Ascending aorta (tissue), 2 donors: Measurements from ENCODE around the gene FAM3C. TPM values are rescaled to one million over a fixed set of nuclear protein-coding genes. Genes with fewer than 3 reads are reported as not detected.

Experiments
- DNase-seq, 2 donors: peaks; one replicate each; pipeline ENCODE4 v3.0.0-alpha.2; 2019; ENCODE audit warnings: low spot score in 2 of 2
- H3K27ac ChIP-seq, 2 donors: fragments of 200-600 bp; sonication (generic); one replicate each; pipeline ENCODE4 v1.5.1; 2016 to 2017; ENCODE audit warnings: mild to moderate bottlenecking in 1 of 2
- H3K27me3 ChIP-seq: fragments of 200-600 bp; sonication (generic); one replicate; pipeline ENCODE4 v1.5.1; 2017
- H3K36me3 ChIP-seq, 2 donors: fragments of 200-600 bp; sonication (generic); one replicate each; pipeline ENCODE4 v1.5.1; 2016
- H3K4me1 ChIP-seq, 2 donors: fragments of 200-600 bp; sonication (generic); one replicate each; pipeline ENCODE4 v1.5.1; 2016 to 2017; ENCODE audit warnings: mild to moderate bottlenecking in 1 of 2
- H3K4me3 ChIP-seq, 2 donors: fragments of 200-600 bp; sonication (generic); one replicate each; pipeline ENCODE4 v1.5.1; 2016 to 2017; ENCODE audit warnings: mild to moderate bottlenecking in 1 of 2
- H3K9me3 ChIP-seq, 2 donors: fragments of 200-600 bp; sonication (generic); one replicate each; pipeline ENCODE4 v1.5.1; 2016
- CTCF ChIP-seq, 3 experiments: fragments of 200-600 bp in 2 of 3; fragments of 450-650 bp in 1 of 3; sonication (generic) in 2 of 3; IDR thresholded peaks; one replicate each; pipeline ENCODE4 v1.5.1; 2016 to 2019; ENCODE audit warnings: antibody characterized with exemption in 3 of 3, mild to moderate bottlenecking in 1 of 3, moderate library complexity in 1 of 3
- intact Hi-C: fragments of 100-400 bp; cut with DNase I; formaldehyde crosslinking; loops from one replicate; pipeline ENCODE4 v1.15.1; 2023
- total RNA-seq: library from RNA; depleted of rRNA; stranded (reverse); fragments of >200 nt; gene quantifications from one replicate; pipeline ENCODE4 v1.1.0, GENCODE V29; 2016

The FAM3C gene
- total RNA-seq, 1 donor from 2014 or later: 27.6 TPM

GRCh38 chr7:121395494-121395960 is 581 bp downstream of the FAM3C start:
- Histone ChIP-seq H3K27ac (peak overlapping the region; percentile 85 to 91), H3K27me3 (no peaks in the 10 kb centered on the region), H3K4me3 (peak overlapping the region; percentile 93 to 100), H3K4me1 (no peaks in the 10 kb centered on the region), H3K36me3 (no peaks in the 10 kb centered on the region), H3K9me3 (no peaks in the 10 kb centered on the region)
- DNase-seq: no peak
- intact Hi-C loops: loop anchor here (2.0 to 5.0 kb wide), 3 partner anchors 29 to 747 kb away; partner anchors contain the start of genes AASS and TSPAN12
- TF ChIP-seq CTCF (IDR thresholded peaks at IDR 0.05): no peak

- Histone ChIP-seq H3K9me3 (no peaks in the 10 kb centered on the region), H3K27me3 (no peaks in the 10 kb centered on the region), H3K4me1 (no peaks in the 10 kb centered on the region), H3K4me3 (peak overlapping the region; percentile 93 to 100), H3K36me3 (no peaks in the 10 kb centered on the region), H3K27ac (no peak overlapping the region)
- no peak for TF ChIP-seq CTCF (IDR thresholded peaks at IDR 0.05)
- no peak for DNase-seq
- intact Hi-C loops: loop anchor here (2.0 to 5.0 kb wide), 3 partner anchors 28 to 748 kb away; partner anchors contain the start of genes AASS and TSPAN12
Measured at GRCh38 chr7:121394709-121395140, 1.4 kb downstream of the FAM3C start.

GRCh38 chr7:121393005-121393366 is 3.1 kb downstream of the FAM3C start:
- no peaks in the 10 kb centered on the region for H3K9me3 ChIP-seq
- intact Hi-C loops: no loop called here
- H3K27me3 ChIP-seq: no peaks in the 10 kb centered on the region
- TF ChIP-seq CTCF (IDR thresholded peaks at IDR 0.05): no peak
- no peak overlapping the region for H3K27ac ChIP-seq
- no peaks in the 10 kb centered on the region for H3K4me1 ChIP-seq
- H3K36me3 ChIP-seq: no peaks in the 10 kb centered on the region
- H3K4me3 ChIP-seq: no peak overlapping the region
- no peak for DNase-seq

- no peaks in the 10 kb centered on the region for H3K27me3 ChIP-seq
- H3K9me3 ChIP-seq: no peaks in the 10 kb centered on the region
- H3K4me3 ChIP-seq: no peak overlapping the region
- intact Hi-C loops: no loop called here
- H3K27ac ChIP-seq: no peak overlapping the region
- no peak for DNase-seq
- no peaks in the 10 kb centered on the region for H3K4me1 ChIP-seq
- TF ChIP-seq CTCF (IDR thresholded peaks at IDR 0.05): no peak
- no peaks in the 10 kb centered on the region for H3K36me3 ChIP-seq
Measured at GRCh38 chr7:121392277-121393004, 3.7 kb downstream of the FAM3C start.

GRCh38 chr7:121391686-121392085 is 4.4 kb downstream of the FAM3C start:
- no peaks in the 10 kb centered on the region for H3K36me3 ChIP-seq
- intact Hi-C loops: no loop called here

More at GRCh38 chr7:121391686-121392085, 4.4 kb downstream of the FAM3C start:
- no peaks in the 10 kb centered on the region for H3K27me3 ChIP-seq
- H3K9me3 ChIP-seq: no peaks in the 10 kb centered on the region
- no peak for TF ChIP-seq CTCF (IDR thresholded peaks at IDR 0.05)
- H3K27ac ChIP-seq: no peak overlapping the region
- no peaks in the 10 kb centered on the region for H3K4me1 ChIP-seq
- DNase-seq: no peak
- no peak overlapping the region for H3K4me3 ChIP-seq
